Peyer's patch (tissue), 4 donors: ENCODE measurements around the gene SYNJ2. TPM values are rescaled to one million over a fixed set of nuclear protein-coding genes. Genes with fewer than 3 reads are reported as not detected.
A peak's percentile ranks its signal among the peaks of the same experiment; 100 is the strongest.

ENCODE experiments used
- DNase-seq, 3 donors: peaks; one replicate each; pipeline ENCODE4 v3.0.0-alpha.2; 2017 to 2019
- H3K27ac ChIP-seq, 4 donors: fragments of 200-600 bp; sonication (generic); one replicate each; pipeline ENCODE4 v1.5.1; 2016 to 2019
- H3K27me3 ChIP-seq, 2 donors: fragments of 200-600 bp; sonication (generic); one replicate each; pipeline ENCODE4 v1.5.1; 2019
- H3K36me3 ChIP-seq, 3 donors: fragments of 200-600 bp; sonication (generic); one replicate each; pipeline ENCODE4 v1.5.1; 2016 to 2019
- H3K4me1 ChIP-seq, 4 donors: fragments of 200-600 bp; sonication (generic); one replicate each; pipeline ENCODE4 v1.5.1; 2016 to 2019
- H3K4me3 ChIP-seq, 4 donors: fragments of 200-600 bp; sonication (generic); 1 replicate in 3 of 4; 2 replicates in 1 of 4; pipeline ENCODE4 v1.5.1; 2016 to 2019; ENCODE audit warnings: mild to moderate bottlenecking in 1 of 4
- H3K9me3 ChIP-seq, 4 donors: fragments of 200-600 bp; sonication (generic); one replicate each; pipeline ENCODE4 v1.5.1; 2016 to 2019; ENCODE audit warnings: mild to moderate bottlenecking in 1 of 4
- POLR2A ChIP-seq, 2 donors: fragments of 450-650 bp; IDR thresholded peaks; one replicate each; pipeline ENCODE4 v1.5.1; 2017; ENCODE audit warnings: antibody characterized with exemption in 2 of 2, mild to moderate bottlenecking in 2 of 2, moderate library complexity in 2 of 2
- total RNA-seq, 4 donors: library from RNA; depleted of rRNA; stranded (reverse); fragments of >200 nt; gene quantifications; one replicate each; pipeline ENCODE4 v1.1.0, GENCODE V29; 2016
- TF ChIP-seq, protein P1 (sequence below), 6 experiments: fragments of 450-650 bp in 4 of 6; fragments of 200-600 bp in 2 of 6; sonication (generic) in 1 of 6; IDR thresholded peaks; one replicate each; pipeline ENCODE4 v1.5.1; 2017 to 2019; ENCODE audit warnings: antibody characterized with exemption in 6 of 6, mild to moderate bottlenecking in 3 of 6, moderate library complexity in 1 of 6

Gene SYNJ2
- total RNA-seq, 4 donors from 2014 or later: 26.8 to 47.2 (median 34.0) TPM

DNA sequence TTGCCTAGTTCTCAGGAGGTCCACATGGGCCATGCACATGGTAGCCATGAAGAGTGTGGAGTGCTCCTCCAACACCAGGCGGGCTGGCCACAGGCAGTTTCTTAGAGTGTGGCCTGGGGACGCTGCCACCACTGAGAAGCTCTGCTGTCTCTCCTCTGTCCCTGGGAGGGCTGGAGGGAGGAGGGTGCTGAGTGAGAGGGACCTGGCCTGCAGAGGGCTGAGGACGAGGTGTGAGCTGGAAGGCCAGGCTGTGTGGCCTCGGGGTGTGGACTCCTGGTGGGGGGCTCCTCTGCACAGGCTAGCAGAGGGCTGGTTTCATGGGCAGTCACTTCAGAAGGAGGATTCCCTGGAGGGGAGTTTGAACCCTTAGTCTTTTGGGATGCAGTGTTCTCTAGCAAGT, 39.7 kb downstream of the SYNJ2 start:
- Histone ChIP-seq H3K27me3 (no peaks in the 10 kb centered on the region), H3K27ac (no peak overlapping the region), H3K9me3 (no peaks in the 10 kb centered on the region), H3K4me3 (no peak overlapping the region), H3K4me1 (peaks cover 0 to 18% (median 4%) of the 10 kb centered on the region in 4 donors), H3K36me3 (peaks cover 0 to 11% (median 0%) of the 10 kb centered on the region in 3 donors)
- TF ChIP-seq POLR2A (IDR thresholded peaks at IDR 0.05): no peak
- TF ChIP-seq, protein P1, sequence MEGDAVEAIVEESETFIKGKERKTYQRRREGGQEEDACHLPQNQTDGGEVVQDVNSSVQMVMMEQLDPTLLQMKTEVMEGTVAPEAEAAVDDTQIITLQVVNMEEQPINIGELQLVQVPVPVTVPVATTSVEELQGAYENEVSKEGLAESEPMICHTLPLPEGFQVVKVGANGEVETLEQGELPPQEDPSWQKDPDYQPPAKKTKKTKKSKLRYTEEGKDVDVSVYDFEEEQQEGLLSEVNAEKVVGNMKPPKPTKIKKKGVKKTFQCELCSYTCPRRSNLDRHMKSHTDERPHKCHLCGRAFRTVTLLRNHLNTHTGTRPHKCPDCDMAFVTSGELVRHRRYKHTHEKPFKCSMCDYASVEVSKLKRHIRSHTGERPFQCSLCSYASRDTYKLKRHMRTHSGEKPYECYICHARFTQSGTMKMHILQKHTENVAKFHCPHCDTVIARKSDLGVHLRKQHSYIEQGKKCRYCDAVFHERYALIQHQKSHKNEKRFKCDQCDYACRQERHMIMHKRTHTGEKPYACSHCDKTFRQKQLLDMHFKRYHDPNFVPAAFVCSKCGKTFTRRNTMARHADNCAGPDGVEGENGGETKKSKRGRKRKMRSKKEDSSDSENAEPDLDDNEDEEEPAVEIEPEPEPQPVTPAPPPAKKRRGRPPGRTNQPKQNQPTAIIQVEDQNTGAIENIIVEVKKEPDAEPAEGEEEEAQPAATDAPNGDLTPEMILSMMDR (IDR thresholded peaks at IDR 0.05): no peak
- DNase-seq: no peak

GRCh38 chr6:158021814-158022748, 40.4 kb downstream of the SYNJ2 start:
- no peak overlapping the region for H3K27ac ChIP-seq
- DNase-seq: peak in 1 of 3 donors; percentile 14

GRCh38 chr6:158022749-158023596, 41.3 kb downstream of the SYNJ2 start:
- H3K27ac ChIP-seq: no peak overlapping the region
- peaks cover 0 to 5% (median 0%) of the 10 kb centered on the region in 3 donors for H3K36me3 ChIP-seq
- no peaks in the 10 kb centered on the region for H3K9me3 ChIP-seq
- TF ChIP-seq, protein P1 (IDR thresholded peaks at IDR 0.05): no peak
- TF ChIP-seq POLR2A (IDR thresholded peaks at IDR 0.05): no peak
- peaks cover 5 to 34% (median 8%) of the 10 kb centered on the region in 4 donors for H3K4me1 ChIP-seq
- peak in 1 of 3 donors; percentile 24 for DNase-seq
- H3K4me3 ChIP-seq: no peak overlapping the region
- no peaks in the 10 kb centered on the region for H3K27me3 ChIP-seq

More at GRCh38 chr6:158021814-158022748, 40.4 kb downstream of the SYNJ2 start:
- Histone ChIP-seq H3K27me3 (no peaks in the 10 kb centered on the region), H3K4me1 (peaks cover 5 to 25% (median 8%) of the 10 kb centered on the region in 4 donors), H3K36me3 (peaks cover 0 to 11% (median 0%) of the 10 kb centered on the region in 3 donors), H3K4me3 (no peak overlapping the region), H3K9me3 (no peaks in the 10 kb centered on the region)
- TF ChIP-seq, protein P1 (IDR thresholded peaks at IDR 0.05): no peak
- no peak for TF ChIP-seq POLR2A (IDR thresholded peaks at IDR 0.05)

- Histone ChIP-seq H3K4me3 (no peak overlapping the region), H3K9me3 (no peaks in the 10 kb centered on the region), H3K27ac (no peak overlapping the region), H3K27me3 (no peaks in the 10 kb centered on the region), H3K36me3 (peaks cover 0 to 6% (median 0%) of the 10 kb centered on the region in 3 donors), H3K4me1 (peaks cover 5 to 39% (median 8%) of the 10 kb centered on the region in 4 donors)
- DNase-seq: no peak
- TF ChIP-seq POLR2A (IDR thresholded peaks at IDR 0.05): no peak
These were observed 41.9 kb downstream of the SYNJ2 start for GRCh38 chr6:158023597-158023939.

DNA sequence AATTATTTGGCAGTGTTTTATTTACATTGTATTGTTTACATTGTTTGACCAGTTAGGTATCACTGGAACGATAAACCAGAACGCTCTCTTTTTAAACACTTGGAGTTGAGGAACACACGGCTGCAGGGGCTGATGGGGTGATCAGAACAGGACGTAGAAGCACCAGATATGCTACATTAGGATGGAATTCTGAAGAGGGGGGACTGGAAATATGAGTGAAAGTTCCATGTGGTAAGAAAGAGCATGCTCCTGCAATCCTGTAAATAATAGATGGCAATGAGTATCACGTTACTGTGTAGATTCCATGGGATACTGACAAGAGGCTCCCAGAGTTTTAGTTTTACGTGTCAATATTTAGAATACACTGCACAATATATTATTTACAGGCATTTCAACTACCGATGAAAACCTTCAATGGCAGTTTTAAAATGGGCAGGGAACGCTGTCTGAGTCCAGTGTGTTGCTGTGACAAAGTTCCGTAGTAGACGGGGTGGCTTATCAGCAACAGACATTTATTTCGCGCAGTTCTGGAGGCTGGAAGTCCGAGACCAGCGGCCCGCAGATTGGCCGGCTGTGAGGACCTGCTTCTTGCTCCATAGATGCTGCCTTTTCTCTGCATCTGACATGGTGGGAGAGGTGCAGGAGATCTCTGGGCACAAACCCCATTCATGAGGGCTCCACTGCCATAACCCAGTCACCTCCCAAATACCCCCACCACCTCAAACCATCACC, 43.1 kb downstream of the SYNJ2 start:
- Histone ChIP-seq H3K4me3 (no peak overlapping the region), H3K27me3 (no peaks in the 10 kb centered on the region), H3K36me3 (peaks cover 0 to 11% (median 0%) of the 10 kb centered on the region in 3 donors), H3K9me3 (no peaks in the 10 kb centered on the region), H3K4me1 (peaks cover 5 to 29% (median 8%) of the 10 kb centered on the region in 4 donors), H3K27ac (no peak overlapping the region)
- peak in 1 of 3 donors; percentile 16 for DNase-seq
- TF ChIP-seq, protein P1 (IDR thresholded peaks at IDR 0.05): no peak
- TF ChIP-seq POLR2A (IDR thresholded peaks at IDR 0.05): no peak
